Natural killer cell (primary cell): ENCODE data around the gene MED27. TPM values are rescaled to one million over a fixed set of nuclear protein-coding genes. Genes with fewer than 3 reads are reported as not detected.

Experiments
- ATAC-seq, 3 donors: fragments of 150-1000 bp in 2 of 3; fragments of 200-7000 bp in 1 of 3; cut with Tn5 transposase; 1 replicate in 1 of 3; 2 replicates in 2 of 3; pipeline ENCODE4 v1.10.0; 2021; ENCODE audit warnings: mild to moderate bottlenecking in 2 of 3, moderate library complexity in 2 of 3
- DNase-seq, 2 donors: peaks; one replicate each; pipeline versions ENCODE4 v3.0.0 to v3.0.0-alpha.2; 2013 to 2021; ENCODE audit warnings: mixed read lengths in 1 of 2
- H3K27ac ChIP-seq: one replicate; pipeline ENCODE4 v1.5.1; 2013; ENCODE audit warnings: mild to moderate bottlenecking, low read length
- H3K27me3 ChIP-seq: one replicate; pipeline ENCODE4 v1.6.1; 2013; ENCODE audit warnings: low read length; ENCODE audit not compliant: control insufficient read depth, insufficient read depth
- H3K36me3 ChIP-seq: one replicate; pipeline ENCODE4 v1.6.1; 2013; ENCODE audit warnings: low read length; ENCODE audit not compliant: control insufficient read depth, insufficient read depth
- H3K4me1 ChIP-seq: one replicate; pipeline ENCODE4 v1.6.1; 2013; ENCODE audit warnings: low read length; ENCODE audit not compliant: control insufficient read depth, insufficient read depth
- H3K4me3 ChIP-seq: one replicate; pipeline ENCODE4 v1.5.1; 2013; ENCODE audit warnings: low read length
- H3K9me3 ChIP-seq: one replicate; pipeline ENCODE4 v1.6.1; 2013; ENCODE audit warnings: low read length; ENCODE audit not compliant: control insufficient read depth, insufficient read depth
- H3K27ac Mint-ChIP-seq, 2 donors: one replicate each; pipeline ENCODE4 v1.8.0; 2022; ENCODE audit warnings: mild to moderate bottlenecking in 2 of 2, mixed read lengths in 2 of 2, moderate library complexity in 1 of 2
- H3K27me3 Mint-ChIP-seq, 2 donors: one replicate each; pipeline ENCODE4 v1.8.0; 2022; ENCODE audit warnings: low read depth in 2 of 2, mixed read lengths in 2 of 2
- H3K36me3 Mint-ChIP-seq: one replicate; pipeline ENCODE4 v1.8.0; 2022; ENCODE audit warnings: mixed read lengths
- H3K4me1 Mint-ChIP-seq, 2 donors: one replicate each; pipeline ENCODE4 v1.8.0; 2022; ENCODE audit warnings: mixed read lengths in 2 of 2
- H3K4me3 Mint-ChIP-seq: one replicate; pipeline ENCODE4 v1.8.0; 2022; ENCODE audit warnings: mild to moderate bottlenecking, moderate library complexity, mixed read lengths
- H3K9me3 Mint-ChIP-seq, 2 donors: one replicate each; pipeline ENCODE4 v1.8.0; 2022; ENCODE audit warnings: mixed read lengths in 2 of 2
- WGBS: methylation state at CpG from one replicate; pipeline ENCODE4 v1.1.7; 2013; ENCODE audit warnings: missing lambda C conversion rate; ENCODE audit not compliant: insufficient coverage; 5-methylcytosine and 5-hydroxymethylcytosine counted together
- intact Hi-C: fragments of 100-400 bp; cut with micrococcal nuclease; formaldehyde crosslinking; loops from one replicate; pipeline ENCODE4 v1.14.2; 2022
- total RNA-seq, 4 donors: library from RNA; stranded (reverse); fragments of 120-200 nt in 1 of 4; gene quantifications; one replicate each; pipeline versions ENCODE4 v1.2.3 to v1.2.4, GENCODE V29; 2013 to 2022
- TF ChIP-seq, protein P1 (sequence below): fragments of 200-600 bp; IDR thresholded peaks from one replicate; pipeline ENCODE4 v1.8.0; 2022; ENCODE audit warnings: antibody characterized with exemption

Gene MED27
- total RNA-seq, 3 donors from 2014 or later (not counting 1 experiment from before 2014, with no cell fraction given), result 24.4 to 27.3 (median 26.9) TPM

- intact Hi-C loops, result no loop called here
- H3K4me1 Mint-ChIP-seq, result peaks cover 15 to 21% of the 10 kb centered on the region in 2 donors
- DNase-seq, result no peak
- no peaks in the 10 kb centered on the region for H3K9me3 ChIP-seq
- H3K4me3 Mint-ChIP-seq, result no peak overlapping the region
- H3K36me3 Mint-ChIP-seq, result no peaks in the 10 kb centered on the region
- TF ChIP-seq, protein P1, sequence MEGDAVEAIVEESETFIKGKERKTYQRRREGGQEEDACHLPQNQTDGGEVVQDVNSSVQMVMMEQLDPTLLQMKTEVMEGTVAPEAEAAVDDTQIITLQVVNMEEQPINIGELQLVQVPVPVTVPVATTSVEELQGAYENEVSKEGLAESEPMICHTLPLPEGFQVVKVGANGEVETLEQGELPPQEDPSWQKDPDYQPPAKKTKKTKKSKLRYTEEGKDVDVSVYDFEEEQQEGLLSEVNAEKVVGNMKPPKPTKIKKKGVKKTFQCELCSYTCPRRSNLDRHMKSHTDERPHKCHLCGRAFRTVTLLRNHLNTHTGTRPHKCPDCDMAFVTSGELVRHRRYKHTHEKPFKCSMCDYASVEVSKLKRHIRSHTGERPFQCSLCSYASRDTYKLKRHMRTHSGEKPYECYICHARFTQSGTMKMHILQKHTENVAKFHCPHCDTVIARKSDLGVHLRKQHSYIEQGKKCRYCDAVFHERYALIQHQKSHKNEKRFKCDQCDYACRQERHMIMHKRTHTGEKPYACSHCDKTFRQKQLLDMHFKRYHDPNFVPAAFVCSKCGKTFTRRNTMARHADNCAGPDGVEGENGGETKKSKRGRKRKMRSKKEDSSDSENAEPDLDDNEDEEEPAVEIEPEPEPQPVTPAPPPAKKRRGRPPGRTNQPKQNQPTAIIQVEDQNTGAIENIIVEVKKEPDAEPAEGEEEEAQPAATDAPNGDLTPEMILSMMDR, result no peak
- peaks cover 3% of the 10 kb centered on the region for H3K36me3 ChIP-seq
- WGBS, result 98% methylated on average over 2 of the region's 2 CpGs
- no peaks in the 10 kb centered on the region for H3K27me3 ChIP-seq
- no peak overlapping the region for H3K4me3 ChIP-seq
- H3K27ac ChIP-seq, result no peak overlapping the region
- H3K9me3 Mint-ChIP-seq, result peaks cover 6% of the 10 kb centered on the region in 2 donors
- no peaks in the 10 kb centered on the region for H3K27me3 Mint-ChIP-seq
- no peaks in the 10 kb centered on the region for H3K4me1 ChIP-seq
- H3K27ac Mint-ChIP-seq, result no peak overlapping the region
- ATAC-seq, result no peak
Observed at GRCh38 chr9:131959887-131960286, 119.8 kb downstream of the MED27 start.

DNA sequence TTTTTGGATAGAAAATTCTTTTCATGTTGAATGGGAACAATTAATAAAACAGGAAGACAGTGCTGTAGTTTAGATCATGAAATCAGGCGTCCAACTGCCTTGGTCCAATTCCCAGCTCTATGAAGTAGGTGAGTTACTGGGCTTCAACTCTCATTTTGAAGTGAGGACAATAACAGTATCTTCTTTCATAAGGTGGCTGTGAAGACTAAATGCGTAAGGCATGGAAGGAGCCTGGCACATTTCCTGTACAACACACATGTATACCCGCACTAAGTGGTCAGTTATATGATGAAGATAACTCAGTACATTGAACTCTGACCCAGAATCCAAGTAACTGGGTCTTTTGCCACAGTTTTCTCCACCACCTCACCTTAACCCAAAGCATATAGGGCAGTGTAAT is 120.6 kb downstream of the MED27 start:
- intact Hi-C loops, result no loop called here
- H3K27me3 Mint-ChIP-seq, result no peaks in the 10 kb centered on the region
- H3K36me3 Mint-ChIP-seq, result no peaks in the 10 kb centered on the region
- Histone ChIP-seq H3K27me3 (no peaks in the 10 kb centered on the region), H3K36me3 (peaks cover 3% of the 10 kb centered on the region), H3K4me1 (no peaks in the 10 kb centered on the region), H3K27ac (no peak overlapping the region), H3K9me3 (no peaks in the 10 kb centered on the region), H3K4me3 (no peak overlapping the region)
- H3K27ac Mint-ChIP-seq, result no peak overlapping the region
- ATAC-seq, result no peak
- TF ChIP-seq, protein P1, result no peak
- H3K9me3 Mint-ChIP-seq, result peaks cover 2% of the 10 kb centered on the region in 2 donors
- no peak overlapping the region for H3K4me3 Mint-ChIP-seq
- DNase-seq, result no peak
- WGBS, result 86% methylated on average over 3 of the region's 3 CpGs
- H3K4me1 Mint-ChIP-seq, result peaks cover 6 to 16% of the 10 kb centered on the region in 2 donors

GRCh38 chr9:131954299-131954698 is 125.4 kb downstream of the MED27 start:
- Mint-ChIP-seq H3K27me3 (no peaks in the 10 kb centered on the region), H3K9me3 (no peaks in the 10 kb centered on the region), H3K4me3 (no peak overlapping the region), H3K27ac (no peak overlapping the region), H3K4me1 (peaks cover 4 to 8% of the 10 kb centered on the region in 2 donors), H3K36me3 (no peaks in the 10 kb centered on the region)
- DNase-seq (no peak), ATAC-seq (no peak)
- 100% methylated on average over 1 of the region's 1 CpG for WGBS
- TF ChIP-seq, protein P1, result no peak
- no peaks in the 10 kb centered on the region for H3K36me3 ChIP-seq
- H3K27me3 ChIP-seq, result no peaks in the 10 kb centered on the region
- no peak overlapping the region for H3K27ac ChIP-seq
- H3K9me3 ChIP-seq, result no peaks in the 10 kb centered on the region
- H3K4me3 ChIP-seq, result no peak overlapping the region
- H3K4me1 ChIP-seq, result no peaks in the 10 kb centered on the region
- intact Hi-C loops, result no loop called here

GRCh38 chr9:131951905-131952304 is 127.8 kb downstream of the MED27 start:
- TF ChIP-seq, protein P1, result no peak
- Mint-ChIP-seq H3K4me3 (no peak overlapping the region), H3K27me3 (no peaks in the 10 kb centered on the region), H3K36me3 (no peaks in the 10 kb centered on the region), H3K27ac (no peak overlapping the region), H3K9me3 (no peaks in the 10 kb centered on the region), H3K4me1 (peaks cover 8 to 14% of the 10 kb centered on the region in 2 donors)
- H3K9me3 ChIP-seq, result no peaks in the 10 kb centered on the region
- no peak overlapping the region for H3K4me3 ChIP-seq
- ATAC-seq, result no peak
- no peaks in the 10 kb centered on the region for H3K27me3 ChIP-seq
- 97% methylated on average over 5 of the region's 5 CpGs for WGBS
- no peaks in the 10 kb centered on the region for H3K4me1 ChIP-seq
- H3K27ac ChIP-seq, result no peak overlapping the region
- no peak for DNase-seq
- H3K36me3 ChIP-seq, result no peaks in the 10 kb centered on the region
- intact Hi-C loops, result no loop called here
